Measurements from ENCODE around the gene IWS1.
"Not testable (repeated sequence)": the region's sequence is repeated elsewhere in the genome, so short reads cannot be mapped to it uniquely, and the experiment has no call there.

IWS1 gene

GRCh38 chr2:127535918-127536317 lies 9.6 kb upstream of the IWS1 start:
- H3K27me3 ChIP-seq (ENCODE audit: control insufficient read depth, insufficient read depth, low read length): no peaks in the 10 kb centered on the region
- no peaks in the 10 kb centered on the region for H3K4me1 ChIP-seq (ENCODE audit: control insufficient read depth, insufficient read depth, low read length)
- no peak overlapping the region for H3K4me3 ChIP-seq (ENCODE audit: low read depth, low read length)
- no peaks in the 10 kb centered on the region for H3K36me3 ChIP-seq (ENCODE audit: control insufficient read depth, insufficient read depth, low read length)
- H3K9me3 ChIP-seq (ENCODE audit: control insufficient read depth, insufficient read depth, low read length): no peaks in the 10 kb centered on the region
- no peak overlapping the region for H3K9ac ChIP-seq (ENCODE audit: low read depth, low read length)

- H3K9ac ChIP-seq (ENCODE audit: low read depth, low read length): no peak within 1 kb of the TSS
Measured at GRCh38 chr2:127535422-127535901, 9.2 kb upstream of the IWS1 start, which contains the start of gene MYO7B. MYO7B (plus strand) TSS chr2:127535683; CDS start chr2:127559723, 24,040 bp downstream.

GRCh38 chr2:127532296-127532695 lies 6.0 kb upstream of the IWS1 start:
- no peak overlapping the region for H3K9ac ChIP-seq (ENCODE audit: low read depth, low read length)
- H3K9me3 ChIP-seq (ENCODE audit: control insufficient read depth, insufficient read depth, low read length): no peaks in the 10 kb centered on the region

More at GRCh38 chr2:127535422-127535901, 9.2 kb upstream of the IWS1 start, which contains the start of gene MYO7B:
- Histone ChIP-seq H3K4me3 (ENCODE audit: low read depth, low read length) (no peak within 1 kb of the TSS), H3K9me3 (ENCODE audit: control insufficient read depth, insufficient read depth, low read length) (no peaks in the 10 kb centered on the region), H3K4me1 (ENCODE audit: control insufficient read depth, insufficient read depth, low read length) (no peaks in the 10 kb centered on the region), H3K36me3 (ENCODE audit: control insufficient read depth, insufficient read depth, low read length) (no peaks in the 10 kb centered on the region), H3K27me3 (ENCODE audit: control insufficient read depth, insufficient read depth, low read length) (no peaks in the 10 kb centered on the region)

DNA sequence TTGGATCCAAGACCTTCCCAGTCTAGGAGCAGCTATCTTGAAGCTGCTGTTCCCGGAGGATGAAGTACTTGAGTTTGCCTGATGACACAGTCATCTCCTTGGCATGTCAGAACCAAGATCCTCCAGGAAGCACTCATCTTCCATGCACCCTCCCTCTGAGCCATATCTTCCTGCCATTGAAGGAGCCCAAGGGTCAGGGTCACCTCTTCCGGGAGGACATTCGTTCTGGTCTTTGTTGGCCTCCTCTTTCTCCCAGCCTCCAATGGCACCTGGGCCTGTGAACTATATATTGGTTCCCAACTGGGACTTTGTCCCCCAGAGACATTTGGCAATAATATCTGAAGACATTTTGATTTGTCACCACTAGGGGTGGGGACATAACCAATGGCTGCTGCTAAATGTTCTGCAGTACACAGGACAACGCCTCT lies 4.9 kb upstream of the IWS1 start:
- Histone ChIP-seq H3K27me3 (ENCODE audit: control insufficient read depth, insufficient read depth, low read length) (no peaks in the 10 kb centered on the region), H3K4me1 (ENCODE audit: control insufficient read depth, insufficient read depth, low read length) (peaks cover 6% of the 10 kb centered on the region), H3K36me3 (ENCODE audit: control insufficient read depth, insufficient read depth, low read length) (no peaks in the 10 kb centered on the region), H3K4me3 (ENCODE audit: low read depth, low read length) (no peak overlapping the region), H3K9me3 (ENCODE audit: control insufficient read depth, insufficient read depth, low read length) (no peaks in the 10 kb centered on the region), H3K9ac (ENCODE audit: low read depth, low read length) (no peak overlapping the region)

More at GRCh38 chr2:127532296-127532695, 6.0 kb upstream of the IWS1 start:
- Histone ChIP-seq H3K4me1 (ENCODE audit: control insufficient read depth, insufficient read depth, low read length) (peaks cover 6% of the 10 kb centered on the region), H3K36me3 (ENCODE audit: control insufficient read depth, insufficient read depth, low read length) (no peaks in the 10 kb centered on the region), H3K4me3 (ENCODE audit: low read depth, low read length) (no peak overlapping the region), H3K27me3 (ENCODE audit: control insufficient read depth, insufficient read depth, low read length) (no peaks in the 10 kb centered on the region)

GRCh38 chr2:127530245-127531140 lies 4.2 kb upstream of the IWS1 start:
- peaks cover 6% of the 10 kb centered on the region for H3K4me1 ChIP-seq (ENCODE audit: control insufficient read depth, insufficient read depth, low read length)
- H3K27me3 ChIP-seq (ENCODE audit: control insufficient read depth, insufficient read depth, low read length): no peaks in the 10 kb centered on the region
- no peak overlapping the region for H3K4me3 ChIP-seq (ENCODE audit: low read depth, low read length)

DNA sequence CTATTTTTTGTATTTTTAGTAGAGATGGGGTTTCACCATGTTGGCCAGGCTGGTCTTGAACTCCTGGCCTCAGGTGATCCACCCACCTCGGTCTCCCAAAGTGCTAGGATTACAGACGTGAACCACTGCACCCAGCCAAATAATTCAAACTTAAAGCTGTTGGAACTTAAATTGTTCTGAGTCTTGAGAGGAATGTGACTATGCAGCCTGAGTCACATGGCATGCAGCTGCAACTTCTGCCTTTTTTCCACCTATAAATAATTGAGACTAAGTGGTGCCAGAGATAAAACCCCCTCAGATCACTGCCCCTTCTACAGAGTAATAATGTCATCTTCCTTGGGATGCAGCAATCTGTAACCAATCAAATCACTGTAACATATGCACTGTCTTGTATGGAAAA lies 3.1 kb upstream of the IWS1 start:
- H3K4me1 ChIP-seq (ENCODE audit: control insufficient read depth, insufficient read depth, low read length); H3K9me3 ChIP-seq (ENCODE audit: control insufficient read depth, insufficient read depth, low read length): not testable (repeated sequence)

More at GRCh38 chr2:127530245-127531140, 4.2 kb upstream of the IWS1 start:
- no peak overlapping the region for H3K9ac ChIP-seq (ENCODE audit: low read depth, low read length)
- no peaks in the 10 kb centered on the region for H3K9me3 ChIP-seq (ENCODE audit: control insufficient read depth, insufficient read depth, low read length)
- no peaks in the 10 kb centered on the region for H3K36me3 ChIP-seq (ENCODE audit: control insufficient read depth, insufficient read depth, low read length)

GRCh38 chr2:127528487-127528886 lies 2.2 kb upstream of the IWS1 start:
- H3K36me3 ChIP-seq (ENCODE audit: control insufficient read depth, insufficient read depth, low read length): no peaks in the 10 kb centered on the region
- H3K4me3 ChIP-seq (ENCODE audit: low read depth, low read length): no peak overlapping the region
- H3K9me3 ChIP-seq (ENCODE audit: control insufficient read depth, insufficient read depth, low read length): no peaks in the 10 kb centered on the region
- H3K4me1 ChIP-seq (ENCODE audit: control insufficient read depth, insufficient read depth, low read length): peaks cover 6% of the 10 kb centered on the region
- no peaks in the 10 kb centered on the region for H3K27me3 ChIP-seq (ENCODE audit: control insufficient read depth, insufficient read depth, low read length)
- no peak overlapping the region for H3K9ac ChIP-seq (ENCODE audit: low read depth, low read length)

More for the DNA sequence above, 3.1 kb upstream of the IWS1 start:
- H3K27me3 ChIP-seq (ENCODE audit: control insufficient read depth, insufficient read depth, low read length); H3K4me3 ChIP-seq (ENCODE audit: low read depth, low read length); H3K36me3 ChIP-seq (ENCODE audit: control insufficient read depth, insufficient read depth, low read length); H3K9ac ChIP-seq (ENCODE audit: low read depth, low read length): not testable (repeated sequence)

DNA sequence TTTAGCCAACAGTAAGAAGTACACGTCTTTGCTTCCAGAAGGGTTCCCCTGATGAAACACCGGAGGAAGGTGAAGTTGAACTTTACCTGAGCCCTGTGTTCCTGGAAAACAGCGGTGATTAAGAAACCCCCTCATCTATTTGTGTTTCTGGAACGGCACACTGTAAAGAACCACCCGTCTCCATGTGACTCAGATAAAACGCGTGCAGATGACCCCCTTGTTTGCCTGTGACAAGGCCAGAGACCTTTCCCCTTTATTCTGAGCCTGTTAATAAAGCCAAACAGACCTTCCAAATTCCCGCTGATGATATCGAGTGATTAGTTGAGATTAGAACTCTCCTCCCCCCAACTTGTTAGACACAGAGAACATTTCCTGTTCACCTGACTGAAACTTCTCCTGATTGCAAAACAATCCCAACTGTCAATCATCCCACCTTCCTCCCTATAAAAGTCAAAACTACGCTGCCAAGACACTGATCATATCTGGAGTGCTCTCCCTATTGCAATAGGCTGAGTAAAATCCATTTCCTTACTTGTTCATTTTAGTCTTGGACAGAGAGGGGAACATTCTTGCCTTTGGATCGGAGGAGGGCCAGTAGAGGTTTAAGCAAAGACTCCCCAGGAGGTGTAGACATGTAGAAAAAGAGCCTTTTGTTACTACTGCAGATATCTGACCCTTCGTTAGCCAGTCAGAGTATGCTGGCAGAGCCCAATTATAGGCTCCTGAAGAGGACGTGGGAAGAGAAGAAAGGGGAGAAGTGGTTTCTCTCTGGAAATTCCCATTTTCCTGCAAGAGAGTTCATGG lies 914 bp upstream of the IWS1 start:
- Histone ChIP-seq H3K4me3 (ENCODE audit: low read depth, low read length) (peak overlapping the region; percentile 98), H3K36me3 (ENCODE audit: control insufficient read depth, insufficient read depth, low read length) (peaks cover 3% of the 10 kb centered on the region), H3K9me3 (ENCODE audit: control insufficient read depth, insufficient read depth, low read length) (no peaks in the 10 kb centered on the region), H3K27me3 (ENCODE audit: control insufficient read depth, insufficient read depth, low read length) (no peaks in the 10 kb centered on the region), H3K4me1 (ENCODE audit: control insufficient read depth, insufficient read depth, low read length) (peaks cover 6% of the 10 kb centered on the region), H3K9ac (ENCODE audit: low read depth, low read length) (peak overlapping the region; percentile 93)

DNA sequence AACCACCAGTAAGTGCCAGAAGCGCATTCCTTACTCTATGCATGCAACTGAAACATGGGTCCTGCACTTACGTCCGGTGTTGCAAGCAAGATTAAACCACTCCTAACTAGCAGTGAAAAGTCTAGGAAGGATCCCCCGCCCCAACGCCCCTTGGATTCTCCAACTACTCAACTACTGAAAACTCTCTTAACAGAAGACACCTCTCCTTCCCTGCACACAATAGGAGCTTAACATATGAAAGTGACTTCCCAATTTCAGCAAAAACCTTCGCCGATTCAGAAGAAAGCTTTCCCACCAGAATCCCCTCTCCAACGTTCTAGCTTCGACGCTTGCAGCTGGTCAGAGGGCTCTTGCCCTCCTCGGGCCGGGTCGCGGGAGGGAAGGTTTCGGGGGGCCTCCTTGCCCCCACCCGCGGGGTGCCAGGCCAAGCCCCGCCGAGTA lies 578 bp downstream of the IWS1 start:
- no peaks in the 10 kb centered on the region for H3K9me3 ChIP-seq (ENCODE audit: control insufficient read depth, insufficient read depth, low read length)
- H3K4me3 ChIP-seq (ENCODE audit: low read depth, low read length): peak overlapping the region; percentile 98
- peaks cover 3% of the 10 kb centered on the region for H3K36me3 ChIP-seq (ENCODE audit: control insufficient read depth, insufficient read depth, low read length)
- H3K4me1 ChIP-seq (ENCODE audit: control insufficient read depth, insufficient read depth, low read length): peaks cover 6% of the 10 kb centered on the region
- H3K27me3 ChIP-seq (ENCODE audit: control insufficient read depth, insufficient read depth, low read length): no peaks in the 10 kb centered on the region
- peak overlapping the region; percentile 93 for H3K9ac ChIP-seq (ENCODE audit: low read depth, low read length)

GRCh38 chr2:127524198-127524834 lies 2.0 kb downstream of the IWS1 start:
- not testable (repeated sequence) for H3K4me3 ChIP-seq (ENCODE audit: low read depth, low read length); H3K4me1 ChIP-seq (ENCODE audit: control insufficient read depth, insufficient read depth, low read length); H3K36me3 ChIP-seq (ENCODE audit: control insufficient read depth, insufficient read depth, low read length); H3K9ac ChIP-seq (ENCODE audit: low read depth, low read length); H3K9me3 ChIP-seq (ENCODE audit: control insufficient read depth, insufficient read depth, low read length); H3K27me3 ChIP-seq (ENCODE audit: control insufficient read depth, insufficient read depth, low read length)

DNA sequence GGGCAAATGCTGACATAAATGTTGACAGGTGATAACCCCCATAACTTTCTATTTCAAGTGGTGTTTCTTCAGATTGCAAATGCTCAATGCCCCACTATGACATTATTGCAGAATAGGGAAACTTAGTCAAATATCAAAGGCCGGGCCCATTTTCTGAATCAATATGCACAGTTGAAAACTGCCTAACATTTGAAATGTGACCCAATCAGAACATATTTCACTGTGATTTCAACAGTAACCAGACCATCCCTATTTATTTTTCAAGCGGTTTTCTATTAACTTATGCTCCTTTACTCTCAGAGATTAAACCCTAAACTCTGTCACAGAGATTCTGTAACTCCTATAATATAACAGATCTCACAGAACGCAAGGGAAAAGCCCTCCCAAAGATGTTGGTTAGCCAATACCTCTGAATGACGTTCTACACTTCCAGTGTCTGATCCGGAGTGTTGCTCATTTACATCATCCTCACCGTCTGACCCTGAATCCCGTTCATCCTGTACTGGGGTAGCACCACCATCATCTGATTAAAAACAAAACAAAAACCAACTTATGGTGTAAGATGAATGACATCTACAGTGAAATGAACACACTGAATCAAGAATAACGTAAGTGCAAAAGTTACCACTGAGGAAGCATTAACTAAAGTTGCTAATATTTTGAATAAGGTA lies 2.9 kb downstream of the IWS1 start:
- H3K4me1 ChIP-seq (ENCODE audit: control insufficient read depth, insufficient read depth, low read length): peaks cover 6% of the 10 kb centered on the region
- H3K36me3 ChIP-seq (ENCODE audit: control insufficient read depth, insufficient read depth, low read length): peaks cover 3% of the 10 kb centered on the region
- H3K4me3 ChIP-seq (ENCODE audit: low read depth, low read length): no peak overlapping the region
- no peak overlapping the region for H3K9ac ChIP-seq (ENCODE audit: low read depth, low read length)
- no peaks in the 10 kb centered on the region for H3K27me3 ChIP-seq (ENCODE audit: control insufficient read depth, insufficient read depth, low read length)
- no peaks in the 10 kb centered on the region for H3K9me3 ChIP-seq (ENCODE audit: control insufficient read depth, insufficient read depth, low read length)

All from iPS-15b (cell line).